Nephron progenitor cell (in vitro differentiated cells): ENCODE results near the gene GOLT1B.

Experiments
- DNase-seq: peaks from one replicate; pipeline ENCODE4 v3.0.0; 2021
- H3K27ac Mint-ChIP-seq: 2 replicates; pipeline ENCODE4 v1.8.0; 2021; ENCODE audit warnings: mild to moderate bottlenecking, moderate library complexity, mixed read lengths
- H3K27me3 Mint-ChIP-seq: 2 replicates; pipeline ENCODE4 v1.8.0; 2021; ENCODE audit warnings: mild to moderate bottlenecking, low read depth, mixed read lengths; ENCODE audit not compliant: poor library complexity
- H3K36me3 Mint-ChIP-seq: 2 replicates; pipeline ENCODE4 v1.8.0; 2021; ENCODE audit warnings: low read depth, mixed read lengths
- H3K4me1 Mint-ChIP-seq: 2 replicates; pipeline ENCODE4 v1.8.0; 2021; ENCODE audit warnings: mixed read lengths
- H3K4me3 Mint-ChIP-seq: 2 replicates; pipeline ENCODE4 v1.8.0; 2021; ENCODE audit warnings: mild to moderate bottlenecking, moderate library complexity, mixed read lengths
- H3K9me3 Mint-ChIP-seq: 2 replicates; pipeline ENCODE4 v1.8.0; 2021; ENCODE audit warnings: mild to moderate bottlenecking, moderate library complexity, mixed read lengths
- CTCF ChIP-seq: fragments of 200-600 bp; sonication (generic); IDR thresholded peaks from 2 replicates; pipeline ENCODE4 v1.5.0; 2021; ENCODE audit warnings: antibody characterized with exemption

GOLT1B gene

DNA sequence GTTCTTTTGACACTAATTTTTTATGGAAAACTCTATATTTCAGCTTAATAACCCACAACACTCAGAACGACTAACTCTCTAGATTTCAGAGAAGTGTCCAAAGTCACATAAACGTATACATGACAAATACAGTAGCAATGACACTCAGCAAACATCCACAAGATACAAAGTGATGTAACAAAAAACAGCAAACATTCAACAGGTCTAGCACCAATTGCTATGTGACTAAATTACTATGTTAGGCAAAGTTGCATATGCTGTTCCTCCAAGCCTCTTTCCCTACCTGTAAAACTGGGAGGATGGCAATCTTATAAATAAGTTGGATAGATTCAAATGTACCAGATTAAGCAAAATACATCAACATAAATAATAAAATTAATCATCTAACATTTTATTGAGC, 1.8 kb upstream of the GOLT1B start:
- H3K9me3 Mint-ChIP-seq = no peaks in the 10 kb centered on the region
- H3K36me3 Mint-ChIP-seq = peaks cover 11% of the 10 kb centered on the region
- H3K27me3 Mint-ChIP-seq = no peaks in the 10 kb centered on the region
- no peak overlapping the region for H3K4me3 Mint-ChIP-seq
- no peak overlapping the region for H3K27ac Mint-ChIP-seq
- peaks cover 23% of the 10 kb centered on the region for H3K4me1 Mint-ChIP-seq
- TF ChIP-seq CTCF = no peak
- no peak for DNase-seq

- H3K27me3 Mint-ChIP-seq = no peaks in the 10 kb centered on the region
- H3K27ac Mint-ChIP-seq = no peak overlapping the region
- no peak for DNase-seq
- no peak for TF ChIP-seq CTCF
- peaks cover 23% of the 10 kb centered on the region for H3K4me1 Mint-ChIP-seq
- no peaks in the 10 kb centered on the region for H3K9me3 Mint-ChIP-seq
- peaks cover 8% of the 10 kb centered on the region for H3K36me3 Mint-ChIP-seq
- H3K4me3 Mint-ChIP-seq = no peak overlapping the region
Measured at GRCh38 chr12:21500786-21501257, 767 bp upstream of the GOLT1B start.

DNA sequence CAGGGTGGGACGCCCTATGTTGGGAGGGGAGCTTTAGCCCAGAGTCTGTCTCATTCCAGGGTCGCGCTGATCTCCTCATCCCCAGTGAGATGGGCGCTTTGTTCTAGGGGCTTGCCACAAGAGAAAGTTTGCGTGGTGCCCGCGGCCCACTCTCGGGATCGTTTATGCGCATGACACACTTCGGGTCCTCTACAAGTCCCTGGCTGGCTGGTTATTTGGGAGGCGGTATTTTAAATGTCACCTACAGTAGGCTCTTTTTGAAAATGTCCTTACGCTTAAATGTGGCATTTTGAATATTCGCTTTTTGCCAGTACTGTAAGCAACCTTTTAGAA, 541 bp downstream of the GOLT1B start:
- H3K4me1 Mint-ChIP-seq = peaks cover 23% of the 10 kb centered on the region
- no peaks in the 10 kb centered on the region for H3K9me3 Mint-ChIP-seq
- DNase-seq = no peak
- no peak overlapping the region for H3K4me3 Mint-ChIP-seq
- no peaks in the 10 kb centered on the region for H3K27me3 Mint-ChIP-seq
- H3K36me3 Mint-ChIP-seq = peaks cover 8% of the 10 kb centered on the region
- no peak for TF ChIP-seq CTCF
- no peak overlapping the region for H3K27ac Mint-ChIP-seq

- no peak for DNase-seq
- H3K4me1 Mint-ChIP-seq = peaks cover 23% of the 10 kb centered on the region
- no peaks in the 10 kb centered on the region for H3K9me3 Mint-ChIP-seq
- TF ChIP-seq CTCF = no peak
- H3K27me3 Mint-ChIP-seq = no peaks in the 10 kb centered on the region
- no peak overlapping the region for H3K27ac Mint-ChIP-seq
- H3K36me3 Mint-ChIP-seq = peaks cover 2% of the 10 kb centered on the region
- H3K4me3 Mint-ChIP-seq = no peak overlapping the region
Measured at GRCh38 chr12:21502872-21503271, 1.3 kb downstream of the GOLT1B start.

GRCh38 chr12:21505888-21506287, 4.3 kb downstream of the GOLT1B start:
- Mint-ChIP-seq H3K36me3 (peaks cover 19% of the 10 kb centered on the region), H3K4me1 (peaks cover 35% of the 10 kb centered on the region)
- no peak for TF ChIP-seq CTCF

GRCh38 chr12:21507849-21508248, 6.3 kb downstream of the GOLT1B start:
- H3K4me3 Mint-ChIP-seq = no peak overlapping the region
- DNase-seq = no peak
- H3K36me3 Mint-ChIP-seq = peaks cover 19% of the 10 kb centered on the region
- H3K27me3 Mint-ChIP-seq = no peaks in the 10 kb centered on the region
- H3K4me1 Mint-ChIP-seq = peaks cover 40% of the 10 kb centered on the region
- no peak overlapping the region for H3K27ac Mint-ChIP-seq
- no peak for TF ChIP-seq CTCF
- H3K9me3 Mint-ChIP-seq = no peaks in the 10 kb centered on the region

More at GRCh38 chr12:21505888-21506287, 4.3 kb downstream of the GOLT1B start:
- no peak overlapping the region for H3K27ac Mint-ChIP-seq
- H3K9me3 Mint-ChIP-seq = no peaks in the 10 kb centered on the region
- H3K4me3 Mint-ChIP-seq = no peak overlapping the region
- no peaks in the 10 kb centered on the region for H3K27me3 Mint-ChIP-seq
- no peak for DNase-seq
